OCI-LY1 (cell line): ENCODE results near the gene ZNRD2.
"Not testable (repeated sequence)": the region's sequence is repeated elsewhere in the genome, so short reads cannot be mapped to it uniquely, and the experiment has no call there.

Experiments used
- H2AFZ ChIP-seq: fragments of 200-600 bp; sonication (generic), shearing (Covaris generic); 2 replicates; pipeline ENCODE4 v1.6.0; 2014; ENCODE audit warnings: antibody characterized with exemption, mild to moderate bottlenecking, low read length
- H3F3A ChIP-seq: fragments of 200-600 bp; sonication (generic), shearing (Covaris generic); 2 replicates; pipeline ENCODE4 v1.6.0; 2014; ENCODE audit warnings: mild to moderate bottlenecking, antibody characterized with exemption, low read length, moderate library complexity; ENCODE audit not compliant: insufficient read depth
- H3K27ac ChIP-seq: fragments of 200-600 bp; sonication (generic); 2 replicates; pipeline ENCODE4 v1.5.1; 2014; ENCODE audit warnings: low read length, mixed run types, mild to moderate bottlenecking, low read depth; ENCODE audit not compliant: poor library complexity, severe bottlenecking
- H3K27me3 ChIP-seq: fragments of 200-600 bp; sonication (generic); 2 replicates; pipeline ENCODE4 v1.6.0; 2014; ENCODE audit warnings: antibody characterized with exemption, mild to moderate bottlenecking, low read length, moderate library complexity; ENCODE audit not compliant: insufficient read depth
- H3K36me3 ChIP-seq: fragments of 200-600 bp; sonication (generic); 2 replicates; pipeline ENCODE4 v1.6.1; 2014; ENCODE audit warnings: mild to moderate bottlenecking, antibody characterized with exemption, low read length, moderate library complexity, mixed read lengths; ENCODE audit not compliant: insufficient read depth
- H3K4me1 ChIP-seq: fragments of 200-600 bp; sonication (generic); 2 replicates; pipeline ENCODE4 v1.5.1; 2014; ENCODE audit warnings: mild to moderate bottlenecking, low read length, moderate library complexity; ENCODE audit not compliant: insufficient read depth, severe bottlenecking
- H3K4me2 ChIP-seq: fragments of 200-600 bp; sonication (generic), shearing (Covaris generic); 2 replicates; pipeline ENCODE4 v1.6.1; 2014; ENCODE audit warnings: low read length
- H3K4me3 ChIP-seq: fragments of 200-600 bp; sonication (generic); 2 replicates; pipeline ENCODE4 v1.5.1; 2014; ENCODE audit warnings: low read length, low read depth, mild to moderate bottlenecking, mixed read lengths; ENCODE audit not compliant: poor library complexity, severe bottlenecking
- H3K79me2 ChIP-seq: fragments of 200-600 bp; shearing (Covaris generic); 2 replicates; pipeline ENCODE4 v1.6.1; 2016; ENCODE audit warnings: mixed run types, low read length, mixed read lengths; ENCODE audit not compliant: insufficient read depth
- H3K9ac ChIP-seq: fragments of 200-600 bp; sonication (generic), shearing (Covaris generic); 2 replicates; pipeline ENCODE4 v1.6.1; 2014; ENCODE audit warnings: mild to moderate bottlenecking, low read length, mixed read lengths
- H3K9me2 ChIP-seq: fragments of 200-600 bp; sonication (generic), shearing (Covaris generic); 2 replicates; pipeline ENCODE4 v1.6.1; 2014; ENCODE audit warnings: low read depth, mild to moderate bottlenecking, low read length, mixed read lengths
- H3K9me3 ChIP-seq: fragments of 200-600 bp; shearing (Covaris generic); 2 replicates; pipeline ENCODE4 v1.6.1; 2014; ENCODE audit warnings: low read length, mixed read lengths
- H4K20me1 ChIP-seq: fragments of 200-600 bp; sonication (generic), shearing (Covaris generic); 2 replicates; pipeline ENCODE4 v1.6.0; 2016; ENCODE audit warnings: mild to moderate bottlenecking, low read length; ENCODE audit not compliant: insufficient read depth
- EZH2 ChIP-seq: fragments of 200-600 bp; sonication (generic), shearing (Covaris generic); IDR thresholded peaks from 2 replicates; pipeline ENCODE4 v1.8.0; 2017; ENCODE audit warnings: borderline replicate concordance, mixed run types, mild to moderate bottlenecking, antibody characterized with exemption, low read length, moderate library complexity, mixed read lengths
- TF ChIP-seq, protein P1 (sequence below): fragments of 200-600 bp; sonication (generic), shearing (Covaris generic); IDR thresholded peaks from 2 replicates; pipeline ENCODE4 v1.5.1; 2017; ENCODE audit warnings: mild to moderate bottlenecking, antibody characterized with exemption, low read length, moderate library complexity, mixed read lengths

Gene ZNRD2

DNA sequence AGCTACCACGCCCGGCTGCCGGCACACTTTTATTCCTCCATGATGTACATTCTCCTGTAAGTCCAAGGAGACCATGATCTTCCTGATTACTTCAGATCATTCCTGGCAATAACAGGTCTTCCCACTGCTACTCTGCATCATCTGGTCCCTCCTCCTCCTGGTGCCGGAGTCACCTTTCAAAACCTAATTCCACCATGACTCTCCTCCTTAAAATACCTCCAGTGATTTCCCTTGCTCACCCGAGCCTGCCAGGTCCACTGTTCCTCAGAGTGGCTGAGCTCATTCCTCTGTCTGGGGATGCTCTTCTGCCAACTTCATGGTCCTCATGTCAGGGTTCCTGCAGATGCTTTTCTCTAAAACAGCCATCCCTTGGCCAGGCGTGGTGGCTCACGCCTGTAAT lies 8.3 kb upstream of the ZNRD2 start:
- H3K4me3 ChIP-seq = no peak overlapping the region
- no peaks in the 10 kb centered on the region for H4K20me1 ChIP-seq
- H3K27me3 ChIP-seq = peaks cover 8% of the 10 kb centered on the region; the same call in 1 of the 2 replicates
- no peak overlapping the region for H3K9ac ChIP-seq
- H2AFZ ChIP-seq = no peak overlapping the region
- H3K4me2 ChIP-seq = no peak overlapping the region
- H3K4me1 ChIP-seq = peaks cover 23% of the 10 kb centered on the region
- H3K79me2 ChIP-seq = no peaks in the 10 kb centered on the region
- no peaks in the 10 kb centered on the region for H3K9me3 ChIP-seq
- H3K36me3 ChIP-seq = no peaks in the 10 kb centered on the region
- H3F3A ChIP-seq = no peaks in the 10 kb centered on the region
- TF ChIP-seq, protein P1, sequence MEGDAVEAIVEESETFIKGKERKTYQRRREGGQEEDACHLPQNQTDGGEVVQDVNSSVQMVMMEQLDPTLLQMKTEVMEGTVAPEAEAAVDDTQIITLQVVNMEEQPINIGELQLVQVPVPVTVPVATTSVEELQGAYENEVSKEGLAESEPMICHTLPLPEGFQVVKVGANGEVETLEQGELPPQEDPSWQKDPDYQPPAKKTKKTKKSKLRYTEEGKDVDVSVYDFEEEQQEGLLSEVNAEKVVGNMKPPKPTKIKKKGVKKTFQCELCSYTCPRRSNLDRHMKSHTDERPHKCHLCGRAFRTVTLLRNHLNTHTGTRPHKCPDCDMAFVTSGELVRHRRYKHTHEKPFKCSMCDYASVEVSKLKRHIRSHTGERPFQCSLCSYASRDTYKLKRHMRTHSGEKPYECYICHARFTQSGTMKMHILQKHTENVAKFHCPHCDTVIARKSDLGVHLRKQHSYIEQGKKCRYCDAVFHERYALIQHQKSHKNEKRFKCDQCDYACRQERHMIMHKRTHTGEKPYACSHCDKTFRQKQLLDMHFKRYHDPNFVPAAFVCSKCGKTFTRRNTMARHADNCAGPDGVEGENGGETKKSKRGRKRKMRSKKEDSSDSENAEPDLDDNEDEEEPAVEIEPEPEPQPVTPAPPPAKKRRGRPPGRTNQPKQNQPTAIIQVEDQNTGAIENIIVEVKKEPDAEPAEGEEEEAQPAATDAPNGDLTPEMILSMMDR = no peak
- TF ChIP-seq EZH2 = no peak
- H3K9me2 ChIP-seq = no peaks in the 10 kb centered on the region
- H3K27ac ChIP-seq = no peak overlapping the region

DNA sequence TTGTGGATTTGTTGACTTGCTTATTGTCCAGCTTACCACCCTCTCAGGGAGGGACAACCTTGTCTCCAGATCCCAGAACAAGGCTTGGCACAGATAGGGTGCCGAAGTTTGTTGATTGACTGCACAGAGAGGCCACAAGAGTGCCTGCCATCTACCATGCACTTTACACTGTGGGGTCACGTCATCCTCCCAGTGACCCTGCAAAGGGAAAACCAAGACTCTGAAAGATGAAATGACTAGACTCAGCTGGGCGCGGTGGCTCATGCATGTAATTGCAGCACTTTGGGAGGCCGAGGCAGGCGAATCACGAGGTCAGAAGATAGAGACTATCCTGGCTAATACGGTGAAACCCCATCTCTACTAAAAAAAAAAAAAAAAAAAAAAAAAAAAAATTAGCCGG lies 7.5 kb upstream of the ZNRD2 start:
- Histone ChIP-seq H3K79me2 (no peaks in the 10 kb centered on the region), H3K36me3 (no peaks in the 10 kb centered on the region), H4K20me1 (no peaks in the 10 kb centered on the region), H3K9me2 (no peaks in the 10 kb centered on the region), H3K27ac (no peak overlapping the region), H3K4me3 (no peak overlapping the region), H3F3A (no peaks in the 10 kb centered on the region), H3K27me3 (peaks cover 8% of the 10 kb centered on the region; the same call in 1 of the 2 replicates), H3K4me1 (peaks cover 23% of the 10 kb centered on the region), H3K4me2 (no peak overlapping the region), H3K9ac (no peak overlapping the region), H3K9me3 (no peaks in the 10 kb centered on the region), H2AFZ (no peak overlapping the region)
- TF ChIP-seq, protein P1 = no peak
- no peak for TF ChIP-seq EZH2

DNA sequence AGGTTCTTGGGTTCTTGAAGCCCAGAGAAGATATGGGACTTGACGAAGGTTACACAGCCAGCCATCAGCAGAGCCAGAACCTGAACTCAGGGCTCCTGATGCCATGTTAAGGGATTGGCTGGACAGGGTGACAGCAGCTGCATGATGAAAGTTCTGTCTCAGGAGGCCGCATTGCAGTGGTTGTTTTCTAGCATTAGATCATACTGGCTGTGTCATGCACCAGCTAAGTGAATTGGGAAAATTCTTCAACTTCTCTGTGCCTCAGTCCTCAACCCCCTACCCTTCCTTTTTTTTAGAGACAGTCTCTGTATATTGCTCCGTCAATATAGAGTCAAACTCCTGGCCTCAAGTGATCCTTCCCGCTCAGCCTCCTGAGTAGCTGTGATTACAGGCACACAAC lies 6.7 kb upstream of the ZNRD2 start:
- Histone ChIP-seq H3K27me3 (peaks cover 8% of the 10 kb centered on the region; the same call in 1 of the 2 replicates), H3K9ac (no peak overlapping the region), H3K79me2 (no peaks in the 10 kb centered on the region), H3K4me1 (peaks cover 18% of the 10 kb centered on the region), H3K36me3 (peaks cover 2% of the 10 kb centered on the region; the same call in 1 of the 2 replicates), H3K9me3 (no peaks in the 10 kb centered on the region), H3K4me3 (no peak overlapping the region), H3K4me2 (no peak overlapping the region), H3K9me2 (no peaks in the 10 kb centered on the region), H4K20me1 (no peaks in the 10 kb centered on the region), H3F3A (no peaks in the 10 kb centered on the region), H2AFZ (no peak overlapping the region), H3K27ac (no peak overlapping the region)
- TF ChIP-seq EZH2 = no peak
- TF ChIP-seq, protein P1 = no peak

DNA sequence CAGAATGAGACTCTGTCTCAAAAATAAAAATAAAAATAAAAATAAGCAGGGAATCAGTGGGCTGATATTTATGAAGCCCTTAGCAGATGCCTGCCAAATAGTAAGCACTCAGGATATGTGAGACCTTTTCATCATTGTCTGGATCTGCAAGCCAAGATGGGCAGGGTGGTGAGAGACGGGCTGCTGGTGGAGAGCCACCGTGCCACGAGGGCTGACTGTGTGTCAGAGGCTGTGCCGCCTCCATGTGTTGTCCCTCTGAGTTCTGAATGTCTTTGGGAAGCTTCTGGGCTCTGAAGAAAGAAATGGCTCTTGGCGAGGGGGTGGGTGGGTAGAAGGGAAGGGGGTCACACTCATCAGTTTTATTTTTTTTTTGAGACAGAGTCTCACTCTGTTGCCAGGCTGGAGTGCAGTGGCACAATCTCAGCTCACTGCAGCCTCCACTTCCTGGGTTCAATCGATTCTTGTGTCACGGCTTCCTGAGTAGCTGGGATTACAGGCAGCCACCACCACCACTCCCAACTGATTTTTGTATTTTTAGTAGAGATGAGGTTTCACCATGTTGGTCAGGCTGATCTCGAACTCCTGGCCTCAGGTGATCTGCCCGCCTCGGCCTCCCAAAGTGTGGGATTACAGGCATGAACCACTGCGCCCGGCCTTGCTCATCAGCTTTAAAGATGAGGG lies 5.3 kb upstream of the ZNRD2 start:
- not testable (repeated sequence) for H3K36me3 ChIP-seq, H3K4me3 ChIP-seq, H3K9me2 ChIP-seq, H2AFZ ChIP-seq, H3K4me2 ChIP-seq, H3K9ac ChIP-seq, H3K9me3 ChIP-seq, H3F3A ChIP-seq, H3K27ac ChIP-seq, H3K79me2 ChIP-seq, H4K20me1 ChIP-seq, H3K27me3 ChIP-seq
- peaks cover 22% of the 10 kb centered on the region for H3K4me1 ChIP-seq
